HCT116 (cell line): Measurements from ENCODE around the gene ERMP1.

Source experiments
- CTCF ChIP-seq, 3 experiments: fragments of 200-600 bp in 1 of 3; sonication (generic) in 1 of 3; IDR thresholded peaks in 2 of 3; conservative IDR thresholded peaks in 1 of 3; 2 replicates each; pipeline ENCODE4 v1.5.1; 2012 to 2017; ENCODE audit warnings: low read depth in 2 of 3, low read length in 2 of 3, antibody characterized with exemption in 1 of 3, borderline replicate concordance in 1 of 3, control low read depth in 1 of 3, mild to moderate bottlenecking in 1 of 3, mixed read lengths in 1 of 3, mixed run types in 1 of 3, moderate library complexity in 1 of 3; ENCODE audit not compliant: insufficient read depth in 1 of 3
- EZH2phosphoT487 ChIP-seq: fragments of 200-600 bp; IDR thresholded peaks from 2 replicates; pipeline ENCODE4 v1.6.1; 2018; ENCODE audit warnings: antibody characterized with exemption, borderline replicate concordance
- POLR2A ChIP-seq: IDR thresholded peaks from 2 replicates; pipeline ENCODE4 v1.7.0; 2011; ENCODE audit warnings: borderline replicate concordance; ENCODE audit not compliant: insufficient read depth, insufficient read length; ENCODE audit errors: extremely low read depth

DNA sequence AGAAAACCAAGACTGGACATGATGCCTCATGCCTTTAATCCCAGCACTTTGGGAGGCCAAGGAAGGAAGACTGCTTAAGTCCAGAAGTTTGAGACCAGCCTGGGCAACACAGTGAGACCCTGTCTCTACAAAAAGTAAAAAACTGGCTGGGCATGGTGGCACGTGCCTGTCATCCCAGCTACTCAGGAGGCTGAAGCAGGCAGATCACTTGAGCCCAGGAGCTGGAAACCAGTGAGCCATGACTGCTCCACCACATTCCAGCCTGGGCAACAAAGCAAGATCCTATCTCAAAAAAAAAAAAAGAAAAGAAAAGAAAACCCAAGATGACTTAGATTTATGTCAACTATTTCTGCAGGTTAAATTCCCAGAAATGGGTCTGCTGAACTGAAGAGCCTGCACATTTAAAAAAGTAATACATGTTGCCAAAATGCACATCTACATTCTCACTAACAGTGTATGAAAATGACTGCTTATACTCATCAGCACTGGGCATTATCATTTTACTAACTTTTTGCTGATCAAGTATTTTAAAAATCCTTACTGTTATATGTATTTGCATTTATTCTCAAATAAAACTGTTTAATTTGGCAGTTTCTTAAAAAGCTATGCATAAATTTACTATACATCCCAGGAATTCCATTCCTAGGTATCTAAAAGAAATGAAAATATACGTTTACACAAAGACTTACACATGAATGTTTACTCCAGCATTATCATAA lies 14.3 kb downstream of the ERMP1 start:
- TF ChIP-seq CTCF (IDR thresholded peaks at IDR 0.05 in 2 of 3, conservative IDR thresholded peaks at IDR 0.05 in 1 of 3; ENCODE audit: borderline replicate concordance in 1 of 3, insufficient read depth in 1 of 3, low read depth in 2 of 3, low read length in 2 of 3) (no peak), POLR2A (no peak), EZH2phosphoT487 (no peak)
